Motor neuron (in vitro differentiated cells): ENCODE measurements around the gene ATXN8OS. TPM values are rescaled to one million over a fixed set of nuclear protein-coding genes. Genes with fewer than 3 reads are reported as not detected.
A peak's percentile ranks its signal among the peaks of the same experiment; 100 is the strongest.
"Not testable (repeated sequence)": the region's sequence is repeated elsewhere in the genome, so short reads cannot be mapped to it uniquely, and the experiment has no call there.

Experiments used
- ATAC-seq, 8 experiments: fragments of 200-7000 bp; cut with Tn5 transposase; replicated peaks in 6 of 8; 2 replicates each; pipeline ENCODE4 v1.8.0; 2021; ENCODE audit warnings: mild to moderate bottlenecking in 8 of 8, moderate library complexity in 8 of 8
- H3K27ac ChIP-seq, 2 donors: fragments of 250-450 bp; sonication (Bioruptor Pico); 2 replicates each; pipeline ENCODE4 v1.9.0; 2021; ENCODE audit warnings: antibody characterized with exemption in 2 of 2, mild to moderate bottlenecking in 2 of 2, moderate library complexity in 1 of 2
- H3K4me1 ChIP-seq, 2 donors: fragments of 250-450 bp; sonication (Bioruptor Pico); replicated peaks in 1 of 2; 2 replicates each; pipeline ENCODE4 v1.6.1; 2021; ENCODE audit warnings: antibody characterized with exemption in 2 of 2, mild to moderate bottlenecking in 2 of 2, moderate library complexity in 1 of 2
- H3K4me3 ChIP-seq, 5 donors: fragments of 250-450 bp; sonication (Bioruptor Pico); 2 replicates each; pipeline ENCODE4 v1.9.0; 2021; ENCODE audit warnings: antibody characterized with exemption in 5 of 5, mild to moderate bottlenecking in 5 of 5, moderate library complexity in 4 of 5
- WGBS, 10 experiments: fragments of 450-650 bp; shearing (Covaris generic); methylation state at CpG; one replicate each; pipeline ENCODE4 v1.0.0; 2022; 5-methylcytosine and 5-hydroxymethylcytosine counted together
- in situ Hi-C, 9 experiments: fragments of 400-800 bp; cut with MboI; loops; one replicate each; pipeline ENCODE4 v1.15.0; 2021; ENCODE audit warnings: low sequenced_read_pairs in 9 of 9, low pct_unique_long_range_greater_than_20kb in 2 of 9; ENCODE audit not compliant: unreplicated experiment in 9 of 9
- total RNA-seq, 8 experiments: library from RNA; unstranded; fragments of 300-600 nt; gene quantifications; 2 replicates each; pipeline versions ENCODE4 v1.2.3 to v1.2.4, GENCODE V29; 2022

The ATXN8OS gene
- total RNA-seq, 8 experiments from 2014 or later, result 0.25 to 0.82 (median 0.40) TPM; not detected in 2

GRCh38 chr13:70142658-70143057, 35.0 kb downstream of the ATXN8OS start:
- not testable (repeated sequence) for H3K4me1 ChIP-seq, H3K27ac ChIP-seq, H3K4me3 ChIP-seq, ATAC-seq
- in situ Hi-C loops, result loop anchor here in 1 of 9 experiments (25.0 kb wide), 1 partner anchor 105 kb away; no protein-coding TSS in a partner anchor
- 20 to 98% (median 80%) methylated on average over 1 to 12 of the region's 12 CpGs; no CpG with 5 or more reads in 1 of the 10 experiments for WGBS, 10 experiments

- Histone ChIP-seq H3K27ac (no peak overlapping the region), H3K4me1 (no peaks in the 10 kb centered on the region), H3K4me3 (no peak overlapping the region)
- peak in 1 of 8 experiments; percentile 27 for ATAC-seq
- in situ Hi-C loops, result no loop called here
- 0 to 80% (median 60%) methylated on average over 1 to 5 of the region's 5 CpGs for WGBS, 10 experiments
These were observed 54.5 kb downstream of the ATXN8OS start for GRCh38 chr13:70162141-70162540.

- Histone ChIP-seq H3K4me1 (no peaks in the 10 kb centered on the region), H3K27ac (no peak overlapping the region), H3K4me3 (no peak overlapping the region)
- ATAC-seq, result peak in 1 of 8 experiments; percentile 27
- in situ Hi-C loops, result no loop called here
- 0 to 96% (median 78%) methylated on average over 1 to 5 of the region's 5 CpGs for WGBS, 10 experiments
These were observed 63.1 kb downstream of the ATXN8OS start for GRCh38 chr13:70170689-70171088.

GRCh38 chr13:70171151-70171550, 63.5 kb downstream of the ATXN8OS start:
- in situ Hi-C loops, result no loop called here
- peak in 5 of 8 experiments; percentile 43 to 93 (median 48) for ATAC-seq
- 8 to 94% (median 56%) methylated on average over 1 to 3 of the region's 3 CpGs for WGBS, 10 experiments
- Histone ChIP-seq H3K4me1 (no peaks in the 10 kb centered on the region), H3K27ac (no peak overlapping the region), H3K4me3 (no peak overlapping the region)

- no peak for ATAC-seq
- Histone ChIP-seq H3K27ac (no peak overlapping the region), H3K4me1 (no peaks in the 10 kb centered on the region), H3K4me3 (no peak overlapping the region)
- in situ Hi-C loops, result no loop called here
- 0 to 100% (median 75%) methylated on average over 1 of the region's 1 CpG; no CpG with 5 or more reads in 5 of the 10 experiments for WGBS, 10 experiments
These were observed 65.4 kb downstream of the ATXN8OS start for GRCh38 chr13:70172946-70173597.

GRCh38 chr13:70173598-70173959, 66.0 kb downstream of the ATXN8OS start:
- no peak overlapping the region for H3K27ac ChIP-seq
- WGBS, 10 experiments, result 0 to 70% (median 47%) methylated on average over 1 of the region's 1 CpG; no CpG with 5 or more reads in 6 of the 10 experiments
- no peaks in the 10 kb centered on the region for H3K4me1 ChIP-seq
- no peak overlapping the region for H3K4me3 ChIP-seq
- in situ Hi-C loops, result no loop called here
- no peak for ATAC-seq

GRCh38 chr13:70178346-70178745, 70.7 kb downstream of the ATXN8OS start:
- H3K4me1 ChIP-seq, result no peaks in the 10 kb centered on the region
- 0 to 100% (median 80%) methylated on average over 1 of the region's 1 CpG; no CpG with 5 or more reads in 1 of the 10 experiments for WGBS, 10 experiments
- no peak overlapping the region for H3K27ac ChIP-seq
- ATAC-seq, result no peak
- in situ Hi-C loops, result no loop called here
- H3K4me3 ChIP-seq, result no peak overlapping the region

Other genes starting within 250 kb of the ATXN8OS start
- 10 to 100 TPM in 2 of 8 experiments, 1 to 10 TPM in 4, under 1 TPM in 1, not detected in 1; 0.17 to 14.5 (median 7.5) TPM for gene KLHL1, start 626 bp downstream of the ATXN8OS start, total RNA-seq